ENCODE measurements around the gene PLXNA4.
"Not testable (repeated sequence)": the region's sequence is repeated elsewhere in the genome, so short reads cannot be mapped to it uniquely, and the experiment has no call there.

The PLXNA4 gene, protein sequence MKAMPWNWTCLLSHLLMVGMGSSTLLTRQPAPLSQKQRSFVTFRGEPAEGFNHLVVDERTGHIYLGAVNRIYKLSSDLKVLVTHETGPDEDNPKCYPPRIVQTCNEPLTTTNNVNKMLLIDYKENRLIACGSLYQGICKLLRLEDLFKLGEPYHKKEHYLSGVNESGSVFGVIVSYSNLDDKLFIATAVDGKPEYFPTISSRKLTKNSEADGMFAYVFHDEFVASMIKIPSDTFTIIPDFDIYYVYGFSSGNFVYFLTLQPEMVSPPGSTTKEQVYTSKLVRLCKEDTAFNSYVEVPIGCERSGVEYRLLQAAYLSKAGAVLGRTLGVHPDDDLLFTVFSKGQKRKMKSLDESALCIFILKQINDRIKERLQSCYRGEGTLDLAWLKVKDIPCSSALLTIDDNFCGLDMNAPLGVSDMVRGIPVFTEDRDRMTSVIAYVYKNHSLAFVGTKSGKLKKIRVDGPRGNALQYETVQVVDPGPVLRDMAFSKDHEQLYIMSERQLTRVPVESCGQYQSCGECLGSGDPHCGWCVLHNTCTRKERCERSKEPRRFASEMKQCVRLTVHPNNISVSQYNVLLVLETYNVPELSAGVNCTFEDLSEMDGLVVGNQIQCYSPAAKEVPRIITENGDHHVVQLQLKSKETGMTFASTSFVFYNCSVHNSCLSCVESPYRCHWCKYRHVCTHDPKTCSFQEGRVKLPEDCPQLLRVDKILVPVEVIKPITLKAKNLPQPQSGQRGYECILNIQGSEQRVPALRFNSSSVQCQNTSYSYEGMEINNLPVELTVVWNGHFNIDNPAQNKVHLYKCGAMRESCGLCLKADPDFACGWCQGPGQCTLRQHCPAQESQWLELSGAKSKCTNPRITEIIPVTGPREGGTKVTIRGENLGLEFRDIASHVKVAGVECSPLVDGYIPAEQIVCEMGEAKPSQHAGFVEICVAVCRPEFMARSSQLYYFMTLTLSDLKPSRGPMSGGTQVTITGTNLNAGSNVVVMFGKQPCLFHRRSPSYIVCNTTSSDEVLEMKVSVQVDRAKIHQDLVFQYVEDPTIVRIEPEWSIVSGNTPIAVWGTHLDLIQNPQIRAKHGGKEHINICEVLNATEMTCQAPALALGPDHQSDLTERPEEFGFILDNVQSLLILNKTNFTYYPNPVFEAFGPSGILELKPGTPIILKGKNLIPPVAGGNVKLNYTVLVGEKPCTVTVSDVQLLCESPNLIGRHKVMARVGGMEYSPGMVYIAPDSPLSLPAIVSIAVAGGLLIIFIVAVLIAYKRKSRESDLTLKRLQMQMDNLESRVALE (N-terminal part only)

DNA sequence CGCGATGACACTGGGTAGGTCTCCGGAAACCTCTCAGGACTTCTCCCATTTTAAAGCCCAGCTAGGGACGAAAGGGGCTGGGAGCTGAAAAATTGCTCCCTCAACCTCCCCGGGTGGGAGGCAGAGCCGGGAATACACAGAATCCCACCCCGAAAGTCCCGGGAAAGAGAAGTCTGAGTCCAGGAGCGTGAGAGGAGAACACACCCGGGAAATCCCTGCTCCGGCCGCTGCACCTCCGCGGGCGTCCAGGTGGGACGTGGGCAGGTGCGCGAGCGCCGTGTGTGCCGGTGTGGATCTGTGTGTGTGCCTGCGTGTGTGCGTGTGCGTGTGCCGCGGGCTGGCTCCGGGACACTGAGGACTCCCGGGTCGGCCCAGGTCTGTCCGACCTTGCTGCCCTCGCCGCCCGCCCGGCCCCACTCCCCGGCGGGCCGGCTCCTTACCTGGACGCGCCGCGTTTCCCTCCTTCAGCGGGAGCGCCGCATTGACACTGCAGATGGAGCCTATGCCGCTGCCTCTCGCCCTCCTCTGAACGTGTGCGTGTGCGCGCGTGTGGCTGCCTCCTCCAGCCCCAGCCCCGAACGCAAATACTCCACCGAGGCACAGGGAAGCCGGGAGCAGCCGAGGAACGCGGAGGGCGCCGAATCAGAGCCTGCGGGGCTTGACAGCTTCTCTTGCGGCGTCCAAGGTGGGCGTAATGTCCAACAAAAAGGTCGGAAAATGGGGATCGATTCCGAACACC is at the start of gene PLXNA4:
Gene PLXNA4, minus strand, starts transcription at position 489 of the 739 bp plus-strand sequence. CDS start 67,777 bp downstream, outside the sequence.
- DNase-seq (ENCODE audit: low read depth, low spot score) = peak; percentile 61

DNA sequence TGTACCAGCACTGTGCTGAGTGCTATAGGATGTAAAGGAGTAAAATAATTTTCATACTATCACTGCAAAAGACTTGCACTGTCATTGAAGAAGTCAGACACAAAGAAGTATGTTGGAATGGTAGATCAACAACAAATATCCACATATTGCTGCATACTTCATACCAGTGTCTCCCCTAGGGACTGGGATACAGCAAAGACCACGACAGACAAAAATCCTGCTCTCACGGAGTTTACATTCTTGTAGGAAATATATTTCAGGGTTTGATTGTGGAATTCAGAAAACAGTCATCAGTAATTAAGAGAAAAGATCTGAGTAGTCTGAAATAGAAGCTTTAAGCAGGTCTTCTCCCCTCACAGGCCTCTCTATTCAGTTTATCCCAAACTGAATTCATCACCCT is 49.4 kb upstream of the PLXNA4 start:
- no peak for DNase-seq (ENCODE audit: low read depth, low spot score)

DNA sequence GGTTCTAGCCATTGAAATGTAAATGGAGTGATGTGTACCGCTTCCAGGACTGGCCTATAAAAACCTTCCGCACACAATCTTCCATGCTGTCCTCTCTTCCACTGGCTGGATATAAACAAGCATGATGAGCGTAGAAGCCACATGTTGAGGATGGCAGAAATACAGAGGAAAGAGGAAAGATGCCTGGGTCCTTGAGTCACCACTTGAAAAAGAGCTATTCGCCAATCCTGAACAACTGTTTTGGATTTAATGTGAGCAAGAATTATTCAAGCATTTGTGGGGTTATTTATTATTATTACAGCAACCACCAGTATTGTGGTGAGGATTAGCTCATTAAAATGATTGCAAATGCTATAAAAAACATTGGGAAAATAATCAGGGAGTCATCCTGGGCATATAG is 45.8 kb upstream of the PLXNA4 start:
- no peak for DNase-seq (ENCODE audit: low read depth, low spot score)

DNA sequence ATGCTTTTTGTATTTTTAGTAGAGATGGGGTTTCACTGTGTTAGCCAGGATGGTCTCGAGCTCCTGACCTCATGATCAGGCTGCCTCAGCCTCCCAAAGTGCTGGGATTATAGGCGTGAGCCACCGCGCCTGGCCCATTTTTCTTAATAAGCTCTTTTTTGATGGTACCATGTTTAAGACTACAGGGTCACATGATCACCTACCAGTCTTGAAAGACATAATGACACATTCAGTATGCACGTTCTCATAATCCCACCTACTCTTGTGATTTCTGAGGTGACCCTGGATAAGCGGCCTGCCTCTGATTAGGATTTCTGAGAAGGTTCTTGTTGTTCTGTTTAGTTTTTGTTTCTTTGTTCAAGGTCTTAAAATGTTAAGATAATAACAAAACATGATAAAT is 43.7 kb upstream of the PLXNA4 start:
- no peak for DNase-seq (ENCODE audit: low read depth, low spot score)

DNA sequence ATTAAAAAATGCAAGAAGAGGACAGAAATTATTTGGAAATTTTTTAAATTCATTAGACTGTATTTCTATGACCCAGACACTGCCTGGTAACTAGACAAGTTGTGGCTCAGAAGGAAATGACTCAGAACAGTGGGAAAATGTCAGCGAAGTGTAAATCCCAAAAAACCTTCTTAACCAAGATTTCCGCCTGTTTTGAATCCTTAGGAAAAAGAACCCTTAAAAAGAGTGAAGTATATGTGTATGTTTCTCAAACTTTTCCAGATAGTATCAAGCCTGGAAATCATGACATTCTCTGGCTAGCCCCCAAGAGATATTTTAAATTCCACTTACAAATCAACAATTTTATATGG is 42.7 kb upstream of the PLXNA4 start:
- peak; percentile 63 for DNase-seq (ENCODE audit: low read depth, low spot score)

DNA sequence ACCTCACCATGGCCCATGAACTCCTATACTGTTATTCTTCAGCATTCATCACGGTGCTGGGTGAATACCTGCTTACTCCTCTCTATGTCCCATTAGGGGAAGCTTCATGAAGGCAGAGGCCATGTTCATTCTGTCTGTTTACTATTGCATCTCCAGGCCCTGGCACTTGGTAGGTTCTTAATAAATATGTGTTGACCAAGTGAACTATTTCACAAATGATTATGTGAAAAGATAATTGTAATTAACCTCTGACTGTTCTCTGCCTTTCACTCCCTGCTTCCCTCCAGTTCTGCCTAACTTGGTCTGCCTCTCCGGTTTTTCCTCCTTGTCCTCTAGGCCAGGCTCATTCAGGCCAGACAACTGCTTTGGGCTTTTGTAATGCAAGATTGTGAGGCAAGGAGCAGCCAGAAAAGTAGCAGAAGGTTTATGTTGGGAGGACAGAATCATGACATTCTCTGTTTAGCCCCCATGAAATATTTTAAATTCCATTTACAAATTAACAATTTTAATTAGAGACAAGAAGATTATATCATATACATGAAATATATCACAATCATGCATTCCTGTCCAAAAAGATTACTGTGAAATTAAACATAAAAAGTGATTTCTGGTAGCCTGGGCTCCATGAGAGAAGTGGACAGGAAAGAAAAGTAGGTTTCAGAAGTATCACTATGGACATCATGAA is 42.1 kb upstream of the PLXNA4 start:
- no peak for DNase-seq (ENCODE audit: low read depth, low spot score)

DNA sequence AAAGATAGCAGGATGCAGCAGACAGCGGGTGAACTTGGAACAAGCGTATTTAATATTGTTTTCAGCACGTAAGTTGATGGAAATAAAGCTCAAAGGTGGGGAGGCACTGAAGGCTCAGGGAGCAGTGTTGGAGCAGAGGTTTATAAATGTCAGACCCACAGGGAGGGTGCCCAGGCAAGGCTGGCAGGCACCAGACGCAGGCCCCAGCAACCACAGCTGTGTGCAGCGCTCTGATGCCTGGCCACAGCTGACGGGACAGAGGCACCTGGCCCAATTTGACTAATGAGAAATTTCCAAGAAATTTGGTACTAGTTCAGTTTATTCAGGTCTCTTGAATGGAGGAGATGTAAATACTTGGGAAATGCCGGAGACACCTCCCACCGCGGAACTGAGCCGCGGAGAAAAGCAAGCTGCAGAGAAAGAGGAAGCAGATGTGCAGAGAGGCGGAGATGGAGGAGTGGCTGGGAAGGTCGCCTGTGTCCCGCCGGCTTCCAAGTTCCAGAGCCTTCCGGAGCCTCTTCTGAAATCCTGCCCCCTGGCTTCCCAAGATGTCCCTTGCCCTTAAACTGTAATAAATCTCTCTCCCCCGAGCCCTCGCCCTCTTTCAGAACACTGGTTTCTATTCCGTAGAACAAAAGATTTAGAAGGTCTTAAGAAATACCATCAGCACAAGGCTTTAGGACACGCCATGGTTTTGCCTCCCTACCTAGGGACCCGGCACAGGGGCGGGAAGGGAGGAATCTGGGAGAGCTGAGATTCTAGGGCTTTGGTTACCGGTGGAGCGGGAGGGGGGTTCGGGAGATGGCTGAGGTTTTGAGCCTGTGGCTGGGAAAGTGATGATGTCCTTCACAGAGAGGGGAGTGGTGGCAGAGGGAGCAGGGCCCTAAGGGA is 38.4 kb upstream of the PLXNA4 start:
- peak; percentile 38 for DNase-seq (ENCODE audit: low read depth, low spot score)

DNA sequence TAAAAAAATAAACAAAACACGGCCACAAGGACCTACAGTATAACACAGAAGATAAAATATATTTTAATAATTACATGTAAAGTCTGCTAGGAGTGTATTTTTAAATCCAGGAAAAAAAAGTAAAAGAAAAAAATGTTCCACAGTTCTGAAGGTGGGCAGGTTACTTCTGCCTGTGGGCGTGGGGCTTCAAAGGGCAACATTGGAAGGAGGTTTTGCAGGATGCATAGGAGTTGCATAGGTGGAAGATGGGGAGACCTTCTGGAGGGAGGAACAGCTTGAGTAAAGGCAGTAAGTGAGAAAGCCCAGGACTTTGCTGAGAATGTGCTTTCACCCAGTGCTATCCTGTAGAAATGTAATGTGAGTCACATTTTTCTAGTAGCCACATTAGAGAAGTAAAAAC is 37.5 kb upstream of the PLXNA4 start:
- no peak for DNase-seq (ENCODE audit: low read depth, low spot score)

DNA sequence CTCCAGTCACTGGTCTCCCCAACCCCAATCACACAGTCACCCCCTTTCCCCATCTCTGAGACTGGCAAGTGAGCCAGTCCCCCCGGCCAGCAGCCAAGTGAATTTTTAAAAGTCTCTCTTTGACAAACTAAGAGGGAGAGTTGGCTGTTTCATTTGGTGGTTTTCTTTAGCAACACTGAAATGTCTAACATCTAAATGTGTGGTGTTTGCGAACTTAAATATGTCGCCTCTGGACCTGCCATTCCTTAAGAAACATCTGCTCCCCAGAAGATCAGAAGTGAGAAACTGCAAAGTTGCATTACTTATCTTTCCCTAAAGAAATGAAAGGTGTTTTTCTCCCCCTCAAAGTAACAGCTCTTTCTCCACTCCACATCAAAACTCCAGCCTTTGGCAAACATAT is 34.7 kb upstream of the PLXNA4 start:
- DNase-seq (ENCODE audit: low read depth, low spot score) = no peak

DNA sequence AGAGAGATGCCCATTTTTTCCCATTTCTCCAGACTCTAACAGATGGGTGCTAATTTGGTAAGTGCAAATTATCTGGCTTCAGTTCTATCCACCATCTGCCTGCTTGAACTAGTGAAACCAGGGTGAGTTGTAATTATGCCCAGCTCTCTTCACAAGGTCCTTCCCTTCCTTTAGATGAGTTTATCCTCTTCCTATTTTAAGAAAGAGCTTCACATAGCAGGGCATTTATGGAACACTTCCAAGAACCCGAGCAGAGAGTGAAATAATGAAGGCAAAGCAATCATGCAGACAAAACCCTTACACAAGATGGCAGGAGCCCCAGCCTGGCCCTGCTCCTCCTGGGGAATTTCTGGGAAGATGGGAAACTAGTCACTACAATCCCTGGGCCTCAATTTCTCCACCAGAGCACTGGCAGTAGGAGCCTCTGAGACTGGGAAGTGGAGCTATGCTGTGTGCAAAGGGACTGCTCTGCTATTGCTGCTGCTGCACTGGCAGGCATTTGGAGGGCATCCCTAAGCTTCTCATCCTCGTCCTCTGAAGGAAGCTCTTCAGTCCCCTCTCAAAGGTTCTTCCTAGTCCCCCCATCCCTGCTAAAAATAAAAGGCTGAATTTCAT is 33.7 kb upstream of the PLXNA4 start:
- DNase-seq (ENCODE audit: low read depth, low spot score) = peak; percentile 56

DNA sequence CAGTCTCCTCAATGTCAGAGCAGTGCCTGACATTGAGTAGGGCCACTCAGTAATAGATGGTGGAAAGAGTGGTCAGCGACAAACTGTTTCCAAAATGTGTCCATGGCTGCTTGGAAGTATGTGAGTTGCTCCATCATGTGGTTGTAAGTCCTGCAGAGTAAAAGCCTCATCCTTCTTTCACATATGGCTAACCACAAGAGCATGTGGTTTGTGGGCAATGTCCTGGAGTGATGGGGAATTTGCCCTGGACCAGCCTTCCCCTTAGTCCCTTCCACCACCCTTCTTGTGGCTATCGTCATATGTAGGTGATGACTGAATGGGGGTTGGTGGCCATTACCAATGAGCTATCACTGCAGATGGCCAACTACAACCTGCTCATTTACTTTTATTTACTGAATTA is 33.0 kb upstream of the PLXNA4 start:
- DNase-seq (ENCODE audit: low read depth, low spot score) = peak; percentile 62

DNA sequence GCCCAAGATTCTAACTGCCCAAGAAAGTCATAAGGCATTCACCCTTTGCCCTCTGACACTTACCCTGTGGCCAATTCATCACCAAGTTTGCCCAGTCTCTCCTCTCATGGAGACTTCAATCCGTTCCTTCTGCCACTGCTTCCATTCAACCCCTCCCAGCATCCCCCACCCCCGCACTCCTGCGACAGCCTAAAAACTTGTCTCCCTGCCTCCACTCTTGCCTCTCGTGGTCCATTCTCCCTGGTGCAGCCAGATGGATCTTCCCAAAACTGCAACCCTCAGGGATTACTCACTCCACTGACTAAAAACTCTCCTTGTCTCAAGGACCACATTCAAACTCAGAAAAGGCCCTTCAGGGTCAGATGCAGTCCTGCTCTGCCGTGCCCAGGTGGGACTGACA is 32.3 kb upstream of the PLXNA4 start:
- DNase-seq (ENCODE audit: low read depth, low spot score) = no peak

DNA sequence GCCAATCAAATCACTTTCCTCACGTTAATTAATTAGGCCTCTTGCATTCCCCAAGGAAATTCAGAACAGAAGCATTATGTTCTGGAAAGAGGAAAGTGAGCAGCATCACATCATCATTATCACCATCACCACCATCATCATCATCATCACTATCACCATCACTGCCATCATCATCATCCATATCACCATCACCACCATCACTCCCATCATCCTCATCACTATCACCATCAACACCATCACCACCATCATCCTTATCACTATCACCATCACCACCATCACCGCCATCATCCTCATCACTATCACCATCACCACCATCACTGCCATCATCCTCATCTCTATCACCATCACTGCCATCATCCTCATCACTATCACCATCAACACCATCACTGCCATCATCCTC is 31.4 kb upstream of the PLXNA4 start:
- no peak for DNase-seq (ENCODE audit: low read depth, low spot score)

DNA sequence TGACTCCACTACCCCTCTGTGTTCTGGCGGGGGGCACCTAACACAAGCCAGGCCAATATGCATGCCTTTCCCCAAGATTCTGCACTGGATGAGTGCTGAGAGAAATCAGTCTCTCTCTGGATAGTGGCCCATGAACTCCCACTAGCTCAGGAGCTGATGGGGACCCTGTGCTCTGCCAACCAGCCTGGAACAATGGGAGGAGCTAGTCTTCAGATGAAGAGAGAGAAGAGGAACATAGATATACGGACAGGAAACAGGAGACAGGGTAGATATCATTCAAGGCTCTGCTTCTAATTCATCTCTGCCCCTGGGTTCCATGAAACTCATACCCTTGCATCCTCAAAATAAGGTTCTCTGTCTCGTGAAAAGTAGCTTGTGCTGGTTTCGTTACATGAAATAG is 27.9 kb upstream of the PLXNA4 start:
- DNase-seq (ENCODE audit: low read depth, low spot score) = no peak

DNA sequence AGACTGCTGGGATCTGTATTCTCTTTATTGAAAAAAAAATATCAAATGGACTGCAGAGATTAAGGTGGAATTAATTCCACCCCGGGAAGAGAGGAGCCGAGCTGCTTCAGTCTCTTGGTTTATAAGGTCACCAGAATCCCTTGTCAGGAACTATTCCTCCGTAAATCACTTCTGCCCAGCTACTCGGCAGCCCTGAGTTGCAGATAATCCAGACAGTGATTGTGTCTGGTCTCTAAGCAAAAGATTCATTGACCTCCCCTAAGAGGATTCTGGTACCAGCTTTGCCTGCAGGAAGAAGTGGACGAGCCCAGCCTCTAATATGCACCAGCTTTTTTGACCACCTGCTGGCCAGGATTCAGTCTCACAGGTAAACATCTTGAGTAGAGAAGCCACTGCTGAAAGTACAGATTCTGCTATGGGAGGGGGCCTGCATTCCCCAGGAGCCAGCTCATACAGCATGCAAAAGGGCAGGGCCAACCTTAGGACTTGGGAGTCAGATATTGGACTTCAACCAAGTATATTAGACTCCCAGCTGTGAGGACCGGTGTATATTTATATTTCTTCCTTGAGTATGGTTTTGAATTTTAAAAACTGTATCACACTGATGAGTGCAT is 27.1 kb upstream of the PLXNA4 start:
- no peak for DNase-seq (ENCODE audit: low read depth, low spot score)

DNA sequence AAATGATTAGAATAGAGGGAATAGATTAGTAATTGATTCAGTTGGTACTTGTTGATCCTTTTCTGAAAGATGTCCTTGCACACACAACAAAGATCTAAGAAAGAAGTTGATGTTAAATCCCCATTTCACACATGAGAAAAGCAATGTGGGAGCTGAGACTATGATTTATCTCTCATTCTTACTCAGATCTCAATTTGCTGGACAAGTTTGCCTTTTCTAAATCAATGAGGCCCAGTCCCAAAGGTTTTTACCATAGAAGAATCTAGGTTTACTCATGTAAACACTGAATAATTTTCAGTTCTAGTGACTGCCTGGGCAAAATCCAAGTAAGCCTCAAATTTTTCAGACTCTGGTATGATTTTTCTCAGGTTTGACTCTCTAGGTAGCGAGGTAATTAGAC is 25.5 kb upstream of the PLXNA4 start:
- no peak for DNase-seq (ENCODE audit: low read depth, low spot score)

DNA sequence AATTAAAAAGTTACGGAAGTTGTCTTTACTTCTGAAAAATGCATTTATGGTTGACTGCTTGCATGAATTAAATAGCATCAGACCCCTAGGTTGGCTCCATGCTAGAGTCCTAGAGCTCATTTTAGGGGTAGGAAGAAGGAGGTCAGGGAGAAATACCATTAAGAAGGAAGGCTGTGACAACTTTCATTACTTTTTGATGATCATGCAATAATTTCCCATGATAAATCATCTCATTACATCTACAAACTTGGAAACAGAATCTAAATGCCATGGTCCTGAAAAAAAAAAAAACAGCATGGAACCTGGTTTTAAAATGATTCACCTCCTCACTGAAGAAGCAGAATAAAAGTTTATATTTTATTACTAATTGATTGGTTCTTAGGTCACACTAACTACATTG is 20.3 kb upstream of the PLXNA4 start:
- DNase-seq (ENCODE audit: low read depth, low spot score) = no peak

DNA sequence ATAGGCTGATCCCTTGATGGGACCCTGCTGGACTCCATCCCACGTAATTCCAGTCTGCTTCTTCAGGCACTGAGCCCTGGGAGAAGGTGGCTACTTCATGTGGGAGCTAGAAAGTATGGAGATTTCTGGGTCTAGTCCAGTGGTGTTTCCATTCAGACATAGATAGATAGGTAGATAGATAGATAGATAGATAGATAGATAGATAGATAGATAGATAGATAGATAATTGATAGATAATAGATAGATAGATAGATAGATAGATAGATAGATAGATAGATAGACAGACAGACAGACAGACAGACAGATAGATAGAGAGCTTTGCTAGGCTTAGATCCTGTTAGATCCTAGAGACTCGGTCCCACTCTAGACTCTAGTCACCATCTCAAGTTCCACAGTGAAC is 18.5 kb upstream of the PLXNA4 start:
- not testable (repeated sequence) for DNase-seq (ENCODE audit: low read depth, low spot score)

DNA sequence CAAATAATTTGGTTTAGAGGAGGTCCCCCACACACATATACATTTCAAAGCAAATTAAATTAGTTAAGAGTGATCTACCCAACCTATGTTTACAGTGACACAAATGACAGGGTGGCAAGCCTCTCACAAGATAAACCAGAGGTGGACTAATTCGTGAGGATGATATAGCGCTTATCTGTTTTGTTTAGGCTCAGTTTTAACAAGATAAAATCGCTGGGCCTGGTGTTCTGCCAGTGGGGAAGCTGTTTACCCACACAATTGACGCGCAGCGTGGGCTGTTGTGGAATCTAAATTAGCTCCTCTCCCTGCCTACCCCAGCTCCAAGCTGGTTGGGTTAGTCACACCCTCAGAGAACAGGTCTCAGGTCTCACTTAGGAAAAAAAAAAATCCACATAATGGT is 16.7 kb upstream of the PLXNA4 start:
- no peak for DNase-seq (ENCODE audit: low read depth, low spot score)
